Panc1 (cell line): ENCODE results near the gene ASAP2.

ENCODE experiments used
- CTCF ChIP-seq: fragments of 450-650 bp; IDR thresholded peaks from 2 replicates; pipeline ENCODE4 v1.5.1; 2017; ENCODE audit warnings: mild to moderate bottlenecking
- POLR2AphosphoS5 ChIP-seq: IDR thresholded peaks from 2 replicates; pipeline ENCODE4 v1.6.1; 2012; ENCODE audit warnings: mild to moderate bottlenecking, low read depth, low read length, moderate library complexity
- REST ChIP-seq, 2 experiments: IDR thresholded peaks; 2 replicates each; pipeline ENCODE4 v1.6.1; 2011 to 2012; ENCODE audit warnings: low read depth in 2 of 2, control low read depth in 1 of 2, low read length in 1 of 2, mild to moderate bottlenecking in 1 of 2, moderate library complexity in 1 of 2; ENCODE audit not compliant: insufficient read depth in 1 of 2
- SIN3A ChIP-seq: IDR thresholded peaks from 2 replicates; pipeline ENCODE4 v1.6.1; 2012; ENCODE audit warnings: low read depth, mild to moderate bottlenecking, low read length, moderate library complexity, borderline replicate concordance; ENCODE audit not compliant: insufficient read depth
- TCF7L2 ChIP-seq: IDR thresholded peaks from 2 replicates; pipeline ENCODE4 v1.6.1; 2011; ENCODE audit warnings: mild to moderate bottlenecking, low read depth, low read length, inconsistent platforms

DNA sequence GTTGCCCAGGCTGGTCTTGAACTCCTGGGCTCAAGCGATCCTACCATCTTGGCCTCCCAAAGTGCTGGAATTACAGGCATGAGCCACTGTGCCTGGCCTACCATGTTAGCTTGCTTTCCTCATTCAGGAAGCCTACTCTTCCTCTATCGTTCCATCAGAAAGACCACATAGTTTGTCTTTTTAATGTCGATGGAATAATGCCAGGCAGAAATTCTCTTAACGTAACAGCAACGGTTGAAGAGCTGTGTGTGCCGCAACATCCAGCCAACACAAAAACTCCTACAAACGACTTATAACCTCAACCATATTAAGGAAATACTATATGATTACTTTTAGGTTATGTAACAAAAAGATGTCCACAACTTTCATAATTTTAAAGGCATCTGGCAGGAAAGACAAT, 206.2 kb downstream of the ASAP2 start:
- no peak for TF ChIP-seq CTCF
- TF ChIP-seq REST (IDR thresholded peaks at IDR 0.05; ENCODE audit: insufficient read depth in 1 of 2, low read depth in 2 of 2, low read length in 1 of 2): no peak
- no peak for TF ChIP-seq SIN3A
- no peak for TF ChIP-seq POLR2AphosphoS5
- TF ChIP-seq TCF7L2: no peak
